OCI-M2 (cell line): ENCODE results near the gene STH.
"Not testable (repeated sequence)": the region's sequence is repeated elsewhere in the genome, so short reads cannot be mapped to it uniquely, and the experiment has no call there.

Experiments
- DNase-seq: peaks from one replicate; lab custom pipeline; 2025; ENCODE audit not compliant: unreplicated experiment; lab: John Stamatoyannopoulos, UW

The STH gene

GRCh38 chr17:46002311-46002972, 3.4 kb downstream of the STH start:
- DNase-seq, result peak; percentile 76

DNA sequence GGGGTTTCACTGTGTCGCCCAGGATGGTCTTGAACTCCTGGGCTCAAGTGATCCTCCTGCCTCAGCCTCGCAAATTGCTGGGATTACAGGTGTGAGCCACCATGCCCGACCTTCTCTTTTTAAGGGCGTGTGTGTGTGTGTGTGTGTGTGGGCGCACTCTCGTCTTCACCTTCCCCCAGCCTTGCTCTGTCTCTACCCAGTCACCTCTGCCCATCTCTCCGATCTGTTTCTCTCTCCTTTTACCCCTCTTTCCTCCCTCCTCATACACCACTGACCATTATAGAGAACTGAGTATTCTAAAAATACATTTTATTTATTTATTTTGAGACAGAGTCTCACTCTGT, 3.9 kb downstream of the STH start:
- DNase-seq, result no peak

DNA sequence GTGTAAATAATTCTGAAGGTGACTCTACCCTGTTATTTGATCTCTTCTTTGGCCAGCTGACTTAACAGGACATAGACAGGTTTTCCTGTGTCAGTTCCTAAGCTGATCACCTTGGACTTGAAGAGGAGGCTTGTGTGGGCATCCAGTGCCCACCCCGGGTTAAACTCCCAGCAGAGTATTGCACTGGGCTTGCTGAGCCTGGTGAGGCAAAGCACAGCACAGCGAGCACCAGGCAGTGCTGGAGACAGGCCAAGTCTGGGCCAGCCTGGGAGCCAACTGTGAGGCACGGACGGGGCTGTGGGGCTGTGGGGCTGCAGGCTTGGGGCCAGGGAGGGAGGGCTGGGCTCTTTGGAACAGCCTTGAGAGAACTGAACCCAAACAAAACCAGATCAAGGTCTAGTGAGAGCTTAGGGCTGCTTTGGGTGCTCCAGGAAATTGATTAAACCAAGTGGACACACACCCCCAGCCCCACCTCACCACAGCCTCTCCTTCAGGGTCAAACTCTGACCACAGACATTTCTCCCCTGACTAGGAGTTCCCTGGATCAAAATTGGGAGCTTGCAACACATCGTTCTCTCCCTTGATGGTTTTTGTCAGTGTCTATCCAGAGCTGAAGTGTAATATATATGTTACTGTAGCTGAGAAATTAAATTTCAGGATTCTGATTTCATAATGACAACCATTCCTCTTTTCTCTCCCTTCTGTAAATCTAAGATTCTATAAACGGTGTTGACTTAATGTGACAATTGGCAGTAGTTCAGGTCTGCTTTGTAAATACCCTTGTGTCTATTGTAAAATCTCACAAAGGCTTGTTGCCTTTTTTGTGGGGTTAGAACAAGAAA, 5.1 kb downstream of the STH start:
- no peak for DNase-seq

GRCh38 chr17:46006082-46006481, 7.0 kb downstream of the STH start:
- not testable (repeated sequence) for DNase-seq

DNA sequence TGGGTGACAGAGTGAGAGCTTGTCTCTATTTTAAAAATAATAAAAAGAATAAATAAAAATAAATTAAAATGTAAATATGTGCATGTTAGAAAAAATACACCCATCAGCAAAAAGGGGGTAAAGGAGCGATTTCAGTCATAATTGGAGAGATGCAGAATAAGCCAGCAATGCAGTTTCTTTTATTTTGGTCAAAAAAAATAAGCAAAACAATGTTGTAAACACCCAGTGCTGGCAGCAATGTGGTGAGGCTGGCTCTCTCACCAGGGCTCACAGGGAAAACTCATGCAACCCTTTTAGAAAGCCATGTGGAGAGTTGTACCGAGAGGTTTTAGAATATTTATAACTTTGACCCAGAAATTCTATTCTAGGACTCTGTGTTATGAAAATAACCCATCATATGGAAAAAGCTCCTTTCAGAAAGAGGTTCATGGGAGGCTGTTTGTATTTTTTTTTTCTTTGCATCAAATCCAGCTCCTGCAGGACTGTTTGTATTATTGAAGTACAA, 8.5 kb downstream of the STH start:
- no peak for DNase-seq

GRCh38 chr17:46008591-46008990, 9.5 kb downstream of the STH start:
- DNase-seq, result no peak

GRCh38 chr17:46009681-46010596, 10.9 kb downstream of the STH start:
- no peak for DNase-seq

- no peak for DNase-seq
These were observed 11.6 kb downstream of the STH start for GRCh38 chr17:46010597-46011186.

- no peak for DNase-seq
These were observed 12.9 kb downstream of the STH start for GRCh38 chr17:46011711-46012505.

- DNase-seq, result no peak
These were observed 13.5 kb downstream of the STH start for GRCh38 chr17:46012506-46013079.

DNA sequence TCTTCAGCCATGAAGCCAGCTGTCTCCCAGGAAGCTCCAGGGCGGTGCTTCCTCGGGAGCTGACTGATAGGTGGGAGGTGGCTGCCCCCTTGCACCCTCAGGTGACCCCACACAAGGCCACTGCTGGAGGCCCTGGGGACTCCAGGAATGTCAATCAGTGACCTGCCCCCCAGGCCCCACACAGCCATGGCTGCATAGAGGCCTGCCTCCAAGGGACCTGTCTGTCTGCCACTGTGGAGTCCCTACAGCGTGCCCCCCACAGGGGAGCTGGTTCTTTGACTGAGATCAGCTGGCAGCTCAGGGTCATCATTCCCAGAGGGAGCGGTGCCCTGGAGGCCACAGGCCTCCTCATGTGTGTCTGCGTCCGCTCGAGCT, 14.1 kb downstream of the STH start:
- no peak for DNase-seq

DNA sequence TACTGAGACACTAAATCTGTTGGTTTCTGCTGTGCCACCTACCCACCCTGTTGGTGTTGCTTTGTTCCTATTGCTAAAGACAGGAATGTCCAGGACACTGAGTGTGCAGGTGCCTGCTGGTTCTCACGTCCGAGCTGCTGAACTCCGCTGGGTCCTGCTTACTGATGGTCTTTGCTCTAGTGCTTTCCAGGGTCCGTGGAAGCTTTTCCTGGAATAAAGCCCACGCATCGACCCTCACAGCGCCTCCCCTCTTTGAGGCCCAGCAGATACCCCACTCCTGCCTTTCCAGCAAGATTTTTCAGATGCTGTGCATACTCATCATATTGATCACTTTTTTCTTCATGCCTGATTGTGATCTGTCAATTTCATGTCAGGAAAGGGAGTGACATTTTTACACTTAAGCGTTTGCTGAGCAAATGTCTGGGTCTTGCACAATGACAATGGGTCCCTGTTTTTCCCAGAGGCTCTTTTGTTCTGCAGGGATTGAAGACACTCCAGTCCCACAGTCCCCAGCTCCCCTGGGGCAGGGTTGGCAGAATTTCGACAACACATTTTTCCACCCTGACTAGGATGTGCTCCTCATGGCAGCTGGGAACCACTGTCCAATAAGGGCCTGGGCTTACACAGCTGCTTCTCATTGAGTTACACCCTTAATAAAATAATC, 14.6 kb downstream of the STH start:
- DNase-seq, result no peak

DNA sequence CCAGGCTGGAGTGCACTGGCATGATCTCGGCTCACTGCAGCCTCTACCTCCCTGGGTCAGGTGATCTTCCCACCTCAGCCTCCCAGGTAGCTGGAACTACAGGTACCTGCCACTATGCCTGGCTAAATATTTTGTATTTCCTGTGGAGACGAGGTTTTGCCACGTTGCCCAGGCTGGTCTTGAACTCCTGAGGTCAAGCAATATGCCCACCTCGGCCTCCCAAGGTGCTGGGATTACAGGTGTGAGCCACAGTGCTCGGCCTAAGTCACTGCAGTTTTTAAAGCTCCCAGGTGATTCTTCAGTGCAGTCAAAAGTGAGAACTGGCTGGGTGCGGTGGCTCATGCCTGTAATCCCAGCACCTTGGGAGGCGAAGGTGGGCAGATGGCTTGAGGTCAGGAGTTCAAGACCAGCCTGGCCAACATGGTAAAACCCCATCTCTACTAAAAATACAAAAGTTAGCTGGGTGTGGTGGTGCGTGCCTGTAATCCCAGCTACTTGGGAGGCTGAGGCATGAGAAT, 20.4 kb downstream of the STH start:
- not testable (repeated sequence) for DNase-seq

DNA sequence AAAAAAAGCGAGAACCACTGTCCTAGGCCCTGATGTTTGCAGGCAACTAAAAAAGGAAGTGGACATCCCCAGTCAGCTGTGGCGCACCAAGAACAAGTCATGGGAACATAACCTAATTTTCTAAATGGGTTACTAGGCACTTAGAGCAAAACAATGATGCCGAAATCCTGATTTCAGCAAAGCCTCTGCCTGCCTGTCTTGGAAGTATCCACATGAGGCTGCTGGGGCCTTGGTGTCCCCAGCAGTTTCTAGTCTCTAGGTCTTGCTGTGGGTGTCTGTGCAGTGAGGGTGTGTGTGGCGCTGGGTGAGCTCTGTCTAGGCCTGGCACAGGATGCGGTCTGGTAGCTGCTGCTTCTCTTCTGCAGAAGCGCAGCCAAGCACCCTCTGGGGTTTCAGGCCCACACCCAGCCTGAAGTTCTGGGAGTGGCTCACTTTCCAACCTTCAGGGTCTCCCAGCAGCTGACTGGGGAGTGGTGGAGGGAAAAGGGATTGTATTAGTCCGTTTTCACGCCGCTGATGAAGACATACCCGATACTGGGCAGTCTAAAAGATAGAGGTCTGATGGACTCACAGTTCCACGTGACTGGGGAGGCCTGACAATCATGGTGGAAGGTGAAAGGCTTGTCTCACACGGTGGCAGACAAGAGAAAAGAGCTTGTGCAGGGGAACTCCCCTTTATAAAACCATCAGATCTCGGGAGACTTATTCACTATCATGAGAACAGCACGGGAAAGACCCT, 21.1 kb downstream of the STH start:
- no peak for DNase-seq

DNA sequence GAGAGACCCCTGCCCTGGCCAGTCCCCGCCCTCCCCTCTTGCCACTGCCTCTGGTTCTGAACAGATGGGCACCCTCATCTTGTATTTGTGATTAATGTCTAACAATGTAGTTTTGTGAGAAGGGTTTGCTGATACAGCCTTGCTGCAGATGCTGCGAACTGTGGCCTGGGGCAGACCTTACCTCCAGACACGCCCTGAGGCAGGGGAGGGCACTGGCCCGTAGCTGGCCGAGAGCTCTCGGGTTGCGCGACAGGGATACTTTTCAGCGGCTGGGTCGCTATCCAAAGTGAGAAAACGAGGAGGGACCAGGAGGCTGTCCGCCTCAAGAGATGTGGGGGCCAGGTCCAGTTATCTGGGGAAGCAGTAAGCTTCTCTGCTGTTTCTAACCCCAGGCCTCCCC, 21.9 kb downstream of the STH start:
- no peak for DNase-seq

- DNase-seq, result not testable (repeated sequence)
These were observed 24.3 kb downstream of the STH start for GRCh38 chr17:46023366-46023765.

- no peak for DNase-seq
These were observed 24.8 kb downstream of the STH start for GRCh38 chr17:46023783-46024388.

- no peak for DNase-seq
These were observed 25.5 kb downstream of the STH start for GRCh38 chr17:46024590-46024989.
